Bronchial epithelial cell (primary cell): ENCODE data around the gene TBCD. TPM values are rescaled to one million over a fixed set of nuclear protein-coding genes. Genes with fewer than 3 reads are reported as not detected.
"Not testable (repeated sequence)": the region's sequence is repeated elsewhere in the genome, so short reads cannot be mapped to it uniquely, and the experiment has no call there.

Experiments used
- DNase-seq: peaks from one replicate; pipeline ENCODE4 v3.0.0-alpha.2; 2010; ENCODE audit warnings: low read depth
- FAIRE-seq: peaks from 2 replicates; lab custom pipeline; 2011; peaks lifted over from hg19 to GRCh38; lab: Jason Lieb, UNC
- H3K27me3 ChIP-seq: 2 replicates; pipeline ENCODE4 v1.5.1; 2011; ENCODE audit warnings: low read length; ENCODE audit not compliant: control insufficient read depth, insufficient read depth
- H3K36me3 ChIP-seq: 2 replicates; pipeline ENCODE4 v1.5.1; 2011; ENCODE audit warnings: low read length; ENCODE audit not compliant: control insufficient read depth, insufficient read depth
- H3K4me3 ChIP-seq: 2 replicates; pipeline ENCODE4 v1.5.1; 2011; ENCODE audit warnings: mild to moderate bottlenecking, low read depth, low read length, control low read depth
- CTCF ChIP-seq: IDR thresholded peaks from 2 replicates; pipeline ENCODE4 v1.5.1; 2011; ENCODE audit warnings: mild to moderate bottlenecking, moderate library complexity, low read length, control low read depth, inconsistent platforms; ENCODE audit not compliant: insufficient read depth, severe bottlenecking
- total RNA-seq: library from RNA; depleted of rRNA; stranded (reverse); fragments of >200 nt; gene quantifications from 2 replicates; pipeline ENCODE4 v1.2.1, GENCODE V29; 2014

TBCD gene
- total RNA-seq, 1 donor from 2014 or later, result 22.6 TPM

- FAIRE-seq (no peak), DNase-seq (no peak)
- no peak for TF ChIP-seq CTCF
- Histone ChIP-seq H3K36me3 (no peaks in the 10 kb centered on the region), H3K27me3 (no peaks in the 10 kb centered on the region), H3K4me3 (no peak overlapping the region)
Observed at GRCh38 chr17:82979718-82980117, 227.9 kb downstream of the TBCD start.

- no peaks in the 10 kb centered on the region for H3K27me3 ChIP-seq
- DNase-seq (no peak), FAIRE-seq (no peak)
- no peaks in the 10 kb centered on the region for H3K36me3 ChIP-seq
- no peak overlapping the region for H3K4me3 ChIP-seq
- no peak for TF ChIP-seq CTCF
Observed at GRCh38 chr17:82980632-82981031, 228.8 kb downstream of the TBCD start.

GRCh38 chr17:82981141-82981730 is 229.4 kb downstream of the TBCD start:
- no peak overlapping the region for H3K4me3 ChIP-seq
- H3K27me3 ChIP-seq, result no peaks in the 10 kb centered on the region
- no peaks in the 10 kb centered on the region for H3K36me3 ChIP-seq
- DNase-seq (no peak), FAIRE-seq (no peak)
- no peak for TF ChIP-seq CTCF

GRCh38 chr17:82983510-82984248 is 231.8 kb downstream of the TBCD start:
- DNase-seq (no peak), FAIRE-seq (no peak)
- no peak for TF ChIP-seq CTCF
- no peaks in the 10 kb centered on the region for H3K36me3 ChIP-seq
- H3K27me3 ChIP-seq, result no peaks in the 10 kb centered on the region
- H3K4me3 ChIP-seq, result no peak overlapping the region

- not testable (repeated sequence) for H3K4me3 ChIP-seq, H3K36me3 ChIP-seq, DNase-seq, H3K27me3 ChIP-seq
- FAIRE-seq, result peak; percentile 92
Observed at GRCh38 chr17:82984249-82984617, 232.4 kb downstream of the TBCD start.

- FAIRE-seq (no peak), DNase-seq (no peak)
- TF ChIP-seq CTCF, result no peak
- Histone ChIP-seq H3K36me3 (no peaks in the 10 kb centered on the region), H3K4me3 (no peak overlapping the region), H3K27me3 (no peaks in the 10 kb centered on the region)
Observed at GRCh38 chr17:82984751-82985427, 233.0 kb downstream of the TBCD start.
